Endometrium (tissue), 2 donors: Measurements from ENCODE around the gene PRMT7.

Experiments
- FAIRE-seq: peaks from 2 replicates; lab custom pipeline; 2012; peaks lifted over from hg19 to GRCh38; lab: Jason Lieb, UNC
- donor health status: control.
- donor health status: control.

Gene PRMT7

DNA sequence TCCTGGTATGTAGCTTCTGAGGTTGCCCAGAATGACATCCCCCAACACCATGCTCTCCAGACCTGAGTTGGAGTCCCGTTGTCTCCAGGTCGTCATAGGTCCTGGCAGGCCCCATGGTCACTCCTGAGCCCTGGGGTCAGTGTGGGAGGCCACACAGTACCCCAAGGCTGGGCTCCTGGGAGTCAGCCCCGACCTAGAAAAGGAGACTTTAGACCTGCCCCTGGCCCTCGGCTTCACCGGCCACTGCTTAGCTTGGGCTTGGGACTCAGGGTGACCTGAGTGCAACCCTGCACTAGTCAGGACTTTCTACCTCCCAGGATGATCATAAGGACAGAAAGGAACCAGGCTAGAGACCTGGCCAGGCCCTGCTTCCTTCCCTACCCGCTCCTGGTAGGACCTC lies 65.8 kb downstream of the PRMT7 start:
- no peak for FAIRE-seq

DNA sequence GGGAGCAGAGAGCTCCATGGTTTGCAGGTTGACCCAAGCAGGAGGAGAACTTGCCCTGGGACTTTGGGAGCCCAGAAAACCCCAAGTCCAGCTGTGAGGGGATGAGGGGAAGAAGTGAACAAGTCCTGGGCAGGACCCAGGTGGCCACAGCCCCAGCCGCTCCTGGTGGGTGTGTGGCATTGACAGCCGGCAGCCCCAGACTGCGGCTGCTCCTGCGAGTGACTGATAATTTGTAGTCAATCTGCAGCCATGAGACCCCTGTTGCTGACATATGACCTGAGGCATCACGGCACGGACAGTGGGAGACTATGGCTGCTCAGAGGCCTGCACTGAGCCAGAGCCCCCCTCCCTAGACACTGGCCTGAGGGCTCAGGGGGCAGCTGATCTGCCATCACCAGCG lies 66.4 kb downstream of the PRMT7 start:
- FAIRE-seq = no peak

DNA sequence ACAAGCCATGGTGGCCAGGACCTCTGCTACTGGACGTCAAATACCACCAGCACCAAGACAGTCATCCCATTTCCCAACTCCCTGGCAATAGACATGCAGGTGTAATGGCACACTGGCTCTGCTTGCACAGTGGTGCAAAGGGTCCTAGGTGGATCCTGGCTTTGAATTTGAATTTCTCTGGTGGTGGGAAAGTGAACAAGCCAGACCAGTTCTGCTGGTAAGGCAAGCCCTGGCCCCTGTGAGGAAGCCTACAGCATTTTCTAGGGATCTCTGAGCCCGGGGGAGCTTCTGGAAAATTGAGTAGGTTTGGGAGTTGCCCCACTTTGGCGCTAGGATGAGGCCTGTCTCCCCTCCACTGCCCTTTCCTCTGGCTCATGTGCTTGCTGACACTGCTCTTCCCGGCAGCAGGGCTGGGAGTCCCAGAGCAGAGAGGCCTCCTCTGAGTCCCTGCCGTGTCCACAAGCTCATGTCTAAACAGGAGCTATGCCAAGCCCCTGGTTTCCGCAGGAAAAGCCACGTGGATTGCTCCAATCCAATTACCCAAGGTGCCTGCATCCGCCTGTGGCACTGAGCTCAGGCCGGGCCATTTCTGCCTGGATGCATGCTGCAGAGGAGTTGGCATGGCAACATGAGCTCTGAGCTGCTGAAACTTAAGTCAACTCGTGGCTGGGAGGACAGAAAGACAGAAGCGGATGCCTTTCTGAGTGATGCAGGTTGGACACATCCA lies 67.0 kb downstream of the PRMT7 start:
- FAIRE-seq = no peak

GRCh38 chr16:68378436-68379415 lies 67.9 kb downstream of the PRMT7 start:
- FAIRE-seq = no peak

DNA sequence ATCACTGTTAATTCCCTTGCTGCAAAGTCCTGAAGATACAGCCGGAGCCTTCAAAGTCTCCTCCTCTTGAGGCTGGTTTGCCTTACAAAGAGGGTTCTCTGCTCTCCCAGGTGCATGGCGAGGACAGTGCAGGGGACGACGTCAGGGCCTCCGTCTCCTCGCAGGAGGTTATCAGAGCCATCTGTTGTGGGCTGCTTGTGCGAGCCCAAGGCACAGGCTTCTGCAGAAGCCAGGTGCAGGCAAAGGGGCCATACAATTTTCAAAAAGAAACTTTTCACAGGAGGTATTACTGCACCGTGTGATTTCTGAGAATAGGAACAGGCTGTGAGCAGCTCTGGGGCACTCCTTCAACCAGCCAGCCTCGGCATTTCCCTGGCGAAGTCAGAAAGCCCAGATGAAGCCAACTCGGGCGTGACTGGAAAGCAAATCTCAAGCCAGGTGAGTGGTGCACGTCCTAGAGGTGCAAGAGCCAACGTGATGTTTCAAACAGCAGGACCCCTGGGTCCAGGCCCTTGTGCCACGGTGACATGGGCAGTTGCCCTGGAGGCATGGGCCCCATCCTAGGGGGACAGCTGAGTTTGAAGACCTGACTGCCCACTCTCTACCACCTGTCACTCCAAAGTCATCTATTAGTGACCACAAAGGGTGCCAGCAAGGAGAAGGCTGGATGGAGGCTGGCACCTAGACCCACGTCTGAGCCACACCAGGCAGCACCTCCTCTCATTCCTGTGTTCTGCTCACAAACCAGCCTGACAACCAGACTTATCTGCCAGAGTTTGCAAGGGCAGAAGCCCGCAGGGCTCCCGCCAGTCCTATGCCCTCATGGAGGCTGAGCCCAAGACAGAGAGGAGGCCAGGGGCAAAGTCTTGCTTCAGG lies 68.9 kb downstream of the PRMT7 start:
- FAIRE-seq = no peak

- no peak for FAIRE-seq
Observed at GRCh38 chr16:68380348-68380670, 69.5 kb downstream of the PRMT7 start.

DNA sequence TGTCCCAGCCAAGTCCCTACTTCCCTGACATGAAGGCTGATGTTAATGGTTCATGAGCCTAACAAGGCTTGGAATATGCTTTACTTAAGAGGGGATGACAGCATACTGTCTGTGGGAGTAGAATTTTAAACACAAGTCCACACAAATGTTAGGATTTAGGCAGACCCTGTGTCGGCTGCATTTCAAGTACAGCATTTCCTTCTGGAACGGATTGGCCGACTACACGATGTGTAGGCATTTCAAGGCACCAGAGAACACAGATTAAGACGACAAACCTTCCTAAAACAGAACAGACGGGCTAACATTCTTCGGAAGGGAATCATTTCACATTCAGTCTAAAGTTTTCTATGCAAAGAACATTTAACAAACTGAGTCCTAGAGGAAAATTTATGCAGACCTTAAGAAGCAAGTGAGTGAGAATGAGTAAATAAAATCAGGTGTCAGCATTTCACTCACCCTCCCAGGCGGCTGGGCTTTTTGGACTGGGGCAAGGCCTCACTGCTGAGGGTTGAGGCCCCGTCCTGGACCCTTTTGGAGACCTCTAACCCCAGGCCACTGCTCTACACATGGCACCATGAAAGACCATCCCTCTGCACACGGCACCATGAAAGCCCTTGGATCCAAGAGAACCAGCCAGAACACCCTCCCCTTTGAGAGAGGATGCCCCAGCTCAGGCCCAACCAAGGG lies 70.0 kb downstream of the PRMT7 start:
- no peak for FAIRE-seq

DNA sequence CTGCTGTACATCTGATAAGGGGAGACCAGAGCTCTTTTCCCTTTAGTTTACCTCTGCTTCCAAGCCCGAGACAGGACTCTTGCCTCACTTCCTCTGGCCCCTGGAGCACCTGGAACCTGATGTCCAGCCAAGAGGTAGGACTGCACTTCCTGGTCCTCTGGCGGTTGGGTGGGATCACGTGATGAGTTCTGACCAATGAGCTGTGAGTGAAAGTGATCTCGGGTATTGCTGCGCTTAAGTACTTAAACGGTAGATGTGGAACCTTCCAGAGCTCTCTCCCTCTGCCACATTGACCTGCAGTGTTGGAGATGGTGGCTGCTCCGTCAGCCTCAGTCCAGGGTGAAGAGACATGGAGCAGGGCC lies 70.5 kb downstream of the PRMT7 start:
- no peak for FAIRE-seq

- FAIRE-seq = no peak
Observed at GRCh38 chr16:68382296-68382718, 71.5 kb downstream of the PRMT7 start.

DNA sequence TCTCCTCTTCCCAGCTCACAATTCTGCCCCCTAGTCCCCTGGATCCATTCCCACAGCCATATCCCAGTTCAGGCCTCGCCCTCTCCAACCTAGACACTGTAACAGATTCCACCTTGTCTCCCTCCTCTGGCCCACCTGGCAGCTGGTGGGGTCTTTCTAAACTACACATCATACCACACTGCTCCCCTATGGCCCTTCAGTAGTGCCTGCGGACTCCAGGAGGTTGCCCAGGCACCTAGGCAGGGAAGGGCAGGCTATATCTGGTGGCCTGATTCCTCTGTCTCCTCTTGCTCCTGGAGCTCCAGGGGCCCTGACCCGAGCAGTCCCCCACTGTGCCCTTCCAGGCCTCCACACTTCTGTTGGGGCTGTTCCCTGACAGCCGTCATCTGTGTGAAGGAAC lies 73.0 kb downstream of the PRMT7 start:
- FAIRE-seq = no peak

GRCh38 chr16:68384288-68385161 lies 73.7 kb downstream of the PRMT7 start:
- FAIRE-seq = no peak

GRCh38 chr16:68385371-68385770 lies 74.6 kb downstream of the PRMT7 start:
- no peak for FAIRE-seq

DNA sequence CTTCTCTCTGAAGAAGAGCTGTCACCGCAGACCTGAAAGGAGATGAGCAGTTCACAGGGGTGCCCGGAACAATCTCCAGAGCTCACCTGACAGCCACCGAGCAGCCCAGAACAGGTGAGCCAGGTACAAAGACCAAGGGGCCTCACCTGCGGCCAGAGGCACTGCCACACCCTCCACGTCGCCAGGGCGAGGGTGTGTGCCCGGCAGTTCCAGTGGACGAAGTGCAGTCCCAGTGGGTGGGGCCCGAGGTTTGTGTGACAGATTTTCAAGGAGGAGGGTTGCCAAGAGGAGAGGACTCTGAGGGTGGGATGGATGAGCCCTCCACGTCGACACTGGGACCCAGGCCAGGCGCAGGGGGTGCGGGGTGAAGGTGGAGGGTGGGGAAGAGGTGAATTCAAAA lies 75.8 kb downstream of the PRMT7 start:
- FAIRE-seq = no peak

DNA sequence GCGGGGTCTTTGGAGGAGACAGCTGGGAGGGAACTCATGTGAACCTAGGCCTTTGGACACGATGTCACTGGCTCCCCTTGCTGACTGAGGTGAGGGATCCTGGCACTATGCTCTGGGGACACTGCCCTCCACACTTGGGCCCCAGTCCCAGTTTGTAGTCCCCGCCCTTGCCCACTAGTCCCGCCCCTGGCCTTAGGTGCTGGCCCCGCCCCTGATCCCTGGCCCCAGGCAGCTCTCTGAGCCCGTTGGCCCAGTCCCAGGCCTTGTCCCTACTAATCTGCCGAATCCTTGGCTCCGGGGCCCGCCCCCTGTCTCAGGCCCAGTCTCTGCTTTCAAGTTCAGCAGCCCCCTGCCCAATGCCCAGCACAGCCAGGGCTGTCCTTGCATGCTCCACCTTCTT lies 76.5 kb downstream of the PRMT7 start:
- no peak for FAIRE-seq

GRCh38 chr16:68388124-68388523 lies 77.3 kb downstream of the PRMT7 start:
- no peak for FAIRE-seq

- FAIRE-seq = no peak
Observed at GRCh38 chr16:68389006-68389405, 78.2 kb downstream of the PRMT7 start.

GRCh38 chr16:68389750-68390371 lies 79.0 kb downstream of the PRMT7 start:
- FAIRE-seq = no peak

DNA sequence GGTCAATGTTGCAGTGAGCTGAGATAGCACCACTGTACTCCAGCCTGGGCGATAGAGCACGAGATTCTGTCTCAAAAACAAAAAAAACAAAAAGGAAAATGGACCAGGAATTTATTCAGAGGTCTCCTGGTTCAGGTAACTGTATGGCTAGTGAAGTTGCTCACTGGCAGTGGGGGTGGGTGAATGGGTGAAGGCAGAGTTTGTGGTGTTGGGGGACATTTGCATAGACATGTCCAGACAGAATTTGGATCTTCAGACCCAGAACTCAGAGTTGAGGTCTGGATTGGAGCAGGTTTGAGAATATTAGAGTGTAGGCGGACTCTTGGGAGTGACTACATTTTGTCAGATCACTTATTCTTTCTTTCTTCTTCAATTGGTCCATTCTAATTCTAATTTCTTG lies 82.5 kb downstream of the PRMT7 start:
- no peak for FAIRE-seq

- FAIRE-seq = no peak
Observed at GRCh38 chr16:68395167-68395786, 84.5 kb downstream of the PRMT7 start.

- FAIRE-seq = no peak
Observed at GRCh38 chr16:68395815-68396214, 85.0 kb downstream of the PRMT7 start.
